Right atrium auricular region (tissue), 2 donors: ENCODE measurements around the gene CMTR1. TPM values are rescaled to one million over a fixed set of nuclear protein-coding genes. Genes with fewer than 3 reads are reported as not detected.

ENCODE experiments used
- DNase-seq: peaks from one replicate; pipeline ENCODE4 v3.0.0-alpha.2; 2019; ENCODE audit warnings: low spot score
- H3K27ac ChIP-seq, 2 donors: fragments of 200-600 bp; sonication (generic); 1 replicate in 1 of 2; 2 replicates in 1 of 2; pipeline ENCODE4 v1.5.1; 2016 to 2019
- H3K27me3 ChIP-seq, 2 donors: fragments of 200-600 bp; sonication (generic); one replicate each; pipeline versions ENCODE4 v1.5.1 to v1.6.0; 2017 to 2019
- H3K36me3 ChIP-seq: fragments of 200-600 bp; sonication (generic); one replicate; pipeline ENCODE4 v1.5.1; 2016
- H3K4me1 ChIP-seq, 2 donors: fragments of 200-600 bp; sonication (generic); one replicate each; pipeline versions ENCODE4 v1.5.1 to v1.6.0; 2017 to 2019
- H3K4me3 ChIP-seq, 2 donors: fragments of 200-600 bp; sonication (generic); 1 replicate in 1 of 2; 2 replicates in 1 of 2; pipeline ENCODE4 v1.5.1; 2017 to 2019; ENCODE audit warnings: mild to moderate bottlenecking in 1 of 2, moderate library complexity in 1 of 2
- H3K9me3 ChIP-seq, 2 donors: fragments of 200-600 bp; sonication (generic); one replicate each; pipeline ENCODE4 v1.5.1; 2019
- total RNA-seq, 2 donors: library from RNA; depleted of rRNA; stranded (reverse); fragments of >200 nt; gene quantifications; one replicate each; pipeline ENCODE4 v1.1.0, GENCODE V29; 2016
- TF ChIP-seq, protein P1 (sequence below), 2 donors: fragments of 200-600 bp; sonication (generic); IDR thresholded peaks; one replicate each; pipeline ENCODE4 v1.5.1; 2019; ENCODE audit warnings: antibody characterized with exemption in 2 of 2

The CMTR1 gene
- total RNA-seq, 2 donors from 2014 or later, result 20.4 to 21.1 TPM

DNA sequence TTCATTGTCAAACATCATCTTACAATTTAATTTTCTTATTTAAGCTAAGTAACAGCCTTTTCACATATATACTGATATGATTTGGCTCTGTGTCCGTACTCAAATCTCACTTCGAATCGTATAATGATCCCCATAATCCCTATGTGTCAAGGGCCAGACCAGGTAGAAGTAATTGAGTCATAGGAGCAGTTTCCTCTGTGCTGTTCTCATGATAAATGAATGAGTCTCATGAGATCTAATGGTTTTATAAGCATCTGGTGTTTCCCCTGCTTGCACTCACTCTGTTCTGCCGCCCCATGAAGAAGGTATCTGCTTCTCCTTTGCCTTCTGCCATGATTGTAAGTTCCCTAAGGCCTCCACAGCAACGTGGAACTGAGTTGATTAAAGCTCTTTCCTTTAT is 25.1 kb upstream of the CMTR1 start:
- Histone ChIP-seq H3K27me3 (no peaks in the 10 kb centered on the region), H3K36me3 (no peaks in the 10 kb centered on the region), H3K9me3 (no peaks in the 10 kb centered on the region), H3K4me1 (no peaks in the 10 kb centered on the region), H3K27ac (no peak overlapping the region), H3K4me3 (no peak overlapping the region)
- TF ChIP-seq, protein P1, sequence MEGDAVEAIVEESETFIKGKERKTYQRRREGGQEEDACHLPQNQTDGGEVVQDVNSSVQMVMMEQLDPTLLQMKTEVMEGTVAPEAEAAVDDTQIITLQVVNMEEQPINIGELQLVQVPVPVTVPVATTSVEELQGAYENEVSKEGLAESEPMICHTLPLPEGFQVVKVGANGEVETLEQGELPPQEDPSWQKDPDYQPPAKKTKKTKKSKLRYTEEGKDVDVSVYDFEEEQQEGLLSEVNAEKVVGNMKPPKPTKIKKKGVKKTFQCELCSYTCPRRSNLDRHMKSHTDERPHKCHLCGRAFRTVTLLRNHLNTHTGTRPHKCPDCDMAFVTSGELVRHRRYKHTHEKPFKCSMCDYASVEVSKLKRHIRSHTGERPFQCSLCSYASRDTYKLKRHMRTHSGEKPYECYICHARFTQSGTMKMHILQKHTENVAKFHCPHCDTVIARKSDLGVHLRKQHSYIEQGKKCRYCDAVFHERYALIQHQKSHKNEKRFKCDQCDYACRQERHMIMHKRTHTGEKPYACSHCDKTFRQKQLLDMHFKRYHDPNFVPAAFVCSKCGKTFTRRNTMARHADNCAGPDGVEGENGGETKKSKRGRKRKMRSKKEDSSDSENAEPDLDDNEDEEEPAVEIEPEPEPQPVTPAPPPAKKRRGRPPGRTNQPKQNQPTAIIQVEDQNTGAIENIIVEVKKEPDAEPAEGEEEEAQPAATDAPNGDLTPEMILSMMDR (IDR thresholded peaks at IDR 0.05), result no peak
- no peak for DNase-seq

DNA sequence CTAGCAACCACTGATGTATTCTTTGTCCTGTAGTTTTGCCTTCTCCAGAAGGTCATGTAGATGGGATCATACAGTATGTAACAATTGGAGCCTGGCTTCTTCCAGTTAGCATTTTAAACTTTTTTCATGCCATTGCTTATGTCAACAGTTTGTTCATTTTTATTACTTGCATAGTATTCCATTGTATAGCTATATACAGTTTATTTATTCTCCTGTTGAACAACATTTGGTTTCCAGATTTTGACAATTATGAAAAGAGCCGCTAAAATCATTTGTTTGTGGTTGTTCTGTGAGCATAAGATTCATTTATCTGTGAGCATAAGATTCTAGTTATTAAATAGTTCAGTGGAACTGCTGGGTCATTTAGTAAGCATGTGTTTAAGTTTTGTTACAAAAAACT is 23.5 kb upstream of the CMTR1 start:
- no peaks in the 10 kb centered on the region for H3K27me3 ChIP-seq
- no peaks in the 10 kb centered on the region for H3K36me3 ChIP-seq
- H3K4me1 ChIP-seq, result no peaks in the 10 kb centered on the region
- TF ChIP-seq, protein P1 (IDR thresholded peaks at IDR 0.05), result no peak
- H3K4me3 ChIP-seq, result no peak overlapping the region
- H3K9me3 ChIP-seq, result no peaks in the 10 kb centered on the region
- no peak overlapping the region for H3K27ac ChIP-seq
- DNase-seq, result no peak

DNA sequence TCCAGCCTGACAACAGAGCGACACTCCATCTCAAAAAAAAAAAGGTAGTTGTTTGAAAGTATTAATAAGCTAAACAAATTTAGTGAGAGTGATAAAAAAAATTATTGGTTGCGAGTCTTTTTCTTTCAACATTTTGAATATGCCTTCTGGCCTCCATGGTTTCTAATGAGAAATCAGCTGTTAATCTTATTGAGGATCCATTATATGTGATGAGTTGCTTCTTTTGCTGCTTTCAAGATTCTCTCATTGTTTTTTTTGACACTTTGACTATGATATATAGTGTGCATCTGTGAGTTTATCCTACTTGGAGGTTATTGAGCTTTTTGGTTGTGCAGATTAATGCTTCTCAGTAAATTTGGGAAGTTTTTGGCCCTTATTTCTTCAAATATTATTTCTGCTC is 15.6 kb upstream of the CMTR1 start:
- TF ChIP-seq, protein P1 (IDR thresholded peaks at IDR 0.05), result no peak
- Histone ChIP-seq H3K27me3 (no peaks in the 10 kb centered on the region), H3K9me3 (no peaks in the 10 kb centered on the region), H3K27ac (no peak overlapping the region), H3K36me3 (no peaks in the 10 kb centered on the region), H3K4me1 (no peaks in the 10 kb centered on the region), H3K4me3 (no peak overlapping the region)
- no peak for DNase-seq

DNA sequence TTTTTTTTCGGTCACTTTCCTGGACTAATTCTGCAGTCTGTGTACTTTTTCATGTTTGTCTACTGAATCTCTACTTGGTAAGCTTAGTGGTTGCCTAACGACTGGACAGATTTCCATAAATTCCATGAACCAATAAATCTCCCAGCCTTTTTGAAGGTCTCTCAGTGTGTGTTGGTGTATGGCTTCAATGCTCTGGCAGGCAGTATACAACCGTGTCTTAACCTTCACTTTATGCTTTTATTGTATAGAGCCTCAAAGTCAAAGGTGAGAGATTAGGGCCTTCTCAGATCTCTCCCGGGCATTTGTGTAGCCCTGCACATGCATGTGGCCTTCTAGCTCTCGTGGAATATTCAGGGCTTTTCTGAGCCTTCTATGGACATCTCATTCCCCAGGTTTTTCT is 14.3 kb upstream of the CMTR1 start:
- Histone ChIP-seq H3K27ac (no peak overlapping the region), H3K36me3 (no peaks in the 10 kb centered on the region), H3K4me1 (no peaks in the 10 kb centered on the region), H3K27me3 (no peaks in the 10 kb centered on the region), H3K9me3 (no peaks in the 10 kb centered on the region), H3K4me3 (no peak overlapping the region)
- TF ChIP-seq, protein P1 (IDR thresholded peaks at IDR 0.05), result no peak
- DNase-seq, result no peak

DNA sequence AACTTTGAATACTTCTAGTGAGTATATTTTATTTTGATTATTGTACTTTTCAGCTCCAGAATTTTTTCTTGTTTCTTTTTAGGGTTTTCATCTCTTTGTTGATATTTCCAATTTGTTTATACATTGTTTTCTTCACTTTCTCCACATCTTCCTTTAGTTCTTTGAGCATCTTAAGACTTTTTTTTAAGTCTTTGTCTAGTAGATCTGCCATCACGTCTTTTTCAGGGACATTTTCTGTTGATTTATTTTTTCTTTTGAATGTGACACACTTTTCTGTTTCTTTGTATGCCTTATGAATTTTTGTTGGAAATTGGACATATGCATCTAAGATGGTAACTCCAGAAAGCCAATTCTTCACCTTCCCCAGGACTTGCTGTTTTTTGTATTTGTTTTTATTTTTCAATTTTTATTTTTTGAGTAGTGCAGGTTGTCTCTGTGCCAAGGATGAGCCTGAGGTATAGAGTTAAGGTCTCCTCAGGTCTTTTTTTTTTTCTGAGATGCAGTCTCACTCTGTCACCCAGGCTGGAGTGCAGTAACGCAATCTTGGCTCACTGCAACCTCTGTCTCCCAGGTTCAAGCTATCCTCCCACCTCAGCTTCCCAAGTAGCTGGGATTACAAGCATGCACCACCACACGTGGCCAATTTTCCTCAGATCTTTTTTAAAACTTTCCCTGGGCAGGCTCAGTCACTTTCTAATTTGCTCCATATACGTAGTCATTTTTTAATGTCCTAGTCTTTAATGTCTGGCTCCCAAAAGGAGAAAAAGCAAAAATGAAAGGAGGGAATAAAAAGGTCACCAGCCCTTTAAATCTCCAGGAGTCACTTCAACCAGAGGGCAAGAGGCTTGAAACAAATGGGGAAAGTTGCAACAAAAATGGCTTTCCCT is 6.7 kb upstream of the CMTR1 start:
- DNase-seq, result no peak
- H3K27me3 ChIP-seq, result no peaks in the 10 kb centered on the region
- H3K36me3 ChIP-seq, result no peaks in the 10 kb centered on the region
- no peaks in the 10 kb centered on the region for H3K4me1 ChIP-seq
- TF ChIP-seq, protein P1 (IDR thresholded peaks at IDR 0.05), result no peak
- no peak overlapping the region for H3K27ac ChIP-seq
- no peak overlapping the region for H3K4me3 ChIP-seq
- no peaks in the 10 kb centered on the region for H3K9me3 ChIP-seq
